DOHH2 (cell line): ENCODE data around the gene RPH3AL.

Source experiments
- CTCF ChIP-seq: fragments of 200-600 bp; sonication (generic); IDR thresholded peaks from one replicate; pipeline ENCODE4 v1.5.1; 2014; ENCODE audit warnings: antibody characterized with exemption, mild to moderate bottlenecking, low read depth, low read length; ENCODE audit not compliant: poor library complexity, severe bottlenecking
- EZH2phosphoT487 ChIP-seq: fragments of 200-600 bp; sonication (generic); IDR thresholded peaks from 2 replicates; pipeline ENCODE4 v1.6.1; 2017; ENCODE audit warnings: borderline replicate concordance, mild to moderate bottlenecking, antibody characterized with exemption, low read length, moderate library complexity, mixed read lengths

- TF ChIP-seq EZH2phosphoT487, result no peak
- TF ChIP-seq CTCF, result no peak
Measured at GRCh38 chr17:225551-225950, 127.1 kb downstream of the RPH3AL start.
